RWPE2 (cell line): Measurements from ENCODE around the gene PRIM2.
A peak's percentile ranks its signal among the peaks of the same experiment; 100 is the strongest.
"Not testable (repeated sequence)": the region's sequence is repeated elsewhere in the genome, so short reads cannot be mapped to it uniquely, and the experiment has no call there.

ENCODE experiments used
- ATAC-seq: fragments of 200-7000 bp; cut with Tn5 transposase; 3 replicates; pipeline ENCODE4 v1.9.1; 2021; ENCODE audit warnings: low read depth
- DNase-seq: peaks from one replicate; pipeline ENCODE4 v3.0.0-alpha.2; 2020; ENCODE audit warnings: low spot score
- H3K27ac ChIP-seq: fragments of 450-650 bp; 2 replicates; pipeline ENCODE4 v1.5.1; 2017; ENCODE audit warnings: mild to moderate bottlenecking; ENCODE audit not compliant: poor library complexity, severe bottlenecking
- H3K27me3 ChIP-seq: fragments of 250-450 bp; sonication (Bioruptor Pico); 2 replicates; pipeline ENCODE4 v1.5.1; 2021; ENCODE audit warnings: mild to moderate bottlenecking, moderate library complexity; ENCODE audit not compliant: insufficient read depth, poor library complexity, severe bottlenecking
- H3K36me3 ChIP-seq: fragments of 250-450 bp; sonication (Bioruptor Pico); 2 replicates; pipeline ENCODE4 v1.5.1; 2020; ENCODE audit warnings: low read depth, mild to moderate bottlenecking, moderate library complexity
- H3K4me1 ChIP-seq: fragments of 250-450 bp; sonication (Bioruptor Pico); 2 replicates; pipeline ENCODE4 v1.5.1; 2021; ENCODE audit warnings: mild to moderate bottlenecking, moderate library complexity; ENCODE audit not compliant: insufficient read depth, poor library complexity, severe bottlenecking
- H3K4me3 ChIP-seq: fragments of 250-450 bp; sonication (Bioruptor Pico); 2 replicates; pipeline ENCODE4 v1.5.1; 2021; ENCODE audit warnings: mild to moderate bottlenecking, moderate library complexity; ENCODE audit not compliant: severe bottlenecking
- H3K9me3 ChIP-seq: fragments of 250-450 bp; sonication (Bioruptor Pico); 2 replicates; pipeline ENCODE4 v1.5.1; 2021; ENCODE audit warnings: mild to moderate bottlenecking, moderate library complexity; ENCODE audit not compliant: severe bottlenecking
- TF ChIP-seq, protein P1 (sequence below): fragments of 450-650 bp; IDR thresholded peaks from one replicate; pipeline ENCODE4 v1.5.1; 2017; ENCODE audit warnings: mild to moderate bottlenecking, moderate library complexity; ENCODE audit not compliant: poor library complexity, severe bottlenecking

PRIM2 gene

DNA sequence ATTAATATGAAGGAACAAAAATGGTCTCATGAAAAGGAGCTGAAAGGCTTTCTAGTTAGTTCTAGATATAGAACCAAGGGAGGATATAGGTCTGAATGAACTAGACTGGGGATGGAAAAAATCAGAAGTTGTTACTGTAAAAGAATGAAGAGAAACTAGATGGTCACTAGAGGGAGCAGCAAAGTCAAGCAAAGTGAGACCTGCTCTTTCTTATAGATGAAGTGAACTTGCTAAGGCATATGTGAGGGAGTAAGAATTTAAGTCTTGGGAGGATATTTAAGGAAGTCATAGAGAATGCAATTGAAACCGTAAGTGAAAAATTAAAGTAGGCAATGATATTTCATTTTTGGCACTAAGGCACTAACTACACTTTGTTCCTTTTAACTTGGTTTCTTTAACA is 218.6 kb downstream of the PRIM2 start:
- H3K36me3 ChIP-seq, DNase-seq, H3K4me3 ChIP-seq, H3K4me1 ChIP-seq, H3K27ac ChIP-seq, H3K27me3 ChIP-seq, H3K9me3 ChIP-seq: not testable (repeated sequence)
- 0 out of 3 replicates have a peak, but pooled peaks have one; percentile 45 for ATAC-seq
- TF ChIP-seq, protein P1, sequence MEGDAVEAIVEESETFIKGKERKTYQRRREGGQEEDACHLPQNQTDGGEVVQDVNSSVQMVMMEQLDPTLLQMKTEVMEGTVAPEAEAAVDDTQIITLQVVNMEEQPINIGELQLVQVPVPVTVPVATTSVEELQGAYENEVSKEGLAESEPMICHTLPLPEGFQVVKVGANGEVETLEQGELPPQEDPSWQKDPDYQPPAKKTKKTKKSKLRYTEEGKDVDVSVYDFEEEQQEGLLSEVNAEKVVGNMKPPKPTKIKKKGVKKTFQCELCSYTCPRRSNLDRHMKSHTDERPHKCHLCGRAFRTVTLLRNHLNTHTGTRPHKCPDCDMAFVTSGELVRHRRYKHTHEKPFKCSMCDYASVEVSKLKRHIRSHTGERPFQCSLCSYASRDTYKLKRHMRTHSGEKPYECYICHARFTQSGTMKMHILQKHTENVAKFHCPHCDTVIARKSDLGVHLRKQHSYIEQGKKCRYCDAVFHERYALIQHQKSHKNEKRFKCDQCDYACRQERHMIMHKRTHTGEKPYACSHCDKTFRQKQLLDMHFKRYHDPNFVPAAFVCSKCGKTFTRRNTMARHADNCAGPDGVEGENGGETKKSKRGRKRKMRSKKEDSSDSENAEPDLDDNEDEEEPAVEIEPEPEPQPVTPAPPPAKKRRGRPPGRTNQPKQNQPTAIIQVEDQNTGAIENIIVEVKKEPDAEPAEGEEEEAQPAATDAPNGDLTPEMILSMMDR: peak; percentile 47

DNA sequence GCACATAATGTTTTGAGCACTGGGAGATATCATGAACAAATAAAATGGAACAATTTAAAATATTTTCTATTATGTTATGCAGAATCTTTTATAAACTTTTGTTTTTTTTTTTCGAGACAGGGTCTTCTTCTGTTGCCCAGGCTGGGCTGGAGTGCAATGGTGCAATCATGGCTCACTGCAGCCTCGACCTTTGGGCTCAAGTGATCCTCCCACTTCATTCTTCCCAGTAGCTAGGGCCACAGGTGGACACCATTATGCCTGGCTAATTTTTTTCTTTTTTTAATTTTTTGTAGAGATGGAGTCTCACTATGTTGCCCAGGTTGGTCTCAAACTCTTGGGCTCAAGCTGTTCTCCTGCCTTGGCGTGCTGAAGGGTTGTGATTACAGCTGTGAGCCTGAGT is 220.5 kb downstream of the PRIM2 start:
- not testable (repeated sequence) for DNase-seq, H3K4me1 ChIP-seq, H3K27me3 ChIP-seq, H3K36me3 ChIP-seq, H3K4me3 ChIP-seq, H3K9me3 ChIP-seq, H3K27ac ChIP-seq, ATAC-seq

DNA sequence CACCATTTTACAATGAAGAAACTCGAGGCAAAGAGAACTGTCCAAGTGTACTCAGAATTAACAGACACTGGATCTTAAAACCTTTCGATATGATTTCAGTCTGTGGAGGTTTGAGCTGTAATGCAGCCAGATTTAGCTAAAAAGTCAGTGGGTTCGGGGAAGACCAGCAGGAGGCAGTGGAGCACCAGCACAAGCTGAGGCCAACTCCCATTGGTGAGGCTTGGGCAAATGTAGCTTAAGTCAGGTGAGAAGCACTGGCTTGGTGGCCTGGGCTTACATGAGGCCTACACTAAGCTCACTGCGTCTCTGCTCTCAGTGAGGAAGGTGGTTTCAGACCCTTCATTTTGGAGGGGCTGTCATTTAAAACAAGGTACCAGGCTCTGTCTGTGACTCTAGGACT is 234.5 kb downstream of the PRIM2 start:
- not testable (repeated sequence) for H3K27me3 ChIP-seq, DNase-seq, H3K27ac ChIP-seq, H3K4me1 ChIP-seq, H3K4me3 ChIP-seq, H3K36me3 ChIP-seq, H3K9me3 ChIP-seq, ATAC-seq

DNA sequence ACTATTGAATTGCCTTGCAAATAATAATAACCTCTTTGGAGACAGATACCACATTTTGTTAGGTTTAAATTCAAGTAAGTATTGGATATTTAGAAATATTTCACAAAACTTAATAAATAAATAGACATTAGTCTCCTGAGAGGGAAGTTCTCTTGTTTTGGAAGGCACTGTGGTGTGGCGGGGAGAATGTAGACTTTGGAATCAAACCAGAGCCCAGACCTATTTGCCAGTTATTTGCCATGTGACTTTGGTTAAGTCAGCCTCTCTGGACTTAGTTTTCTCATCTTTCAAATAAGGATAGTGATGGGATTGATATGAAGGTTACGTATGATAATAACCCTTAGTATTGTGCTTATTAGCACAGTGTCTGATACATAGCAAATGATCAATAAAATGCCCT is 240.4 kb downstream of the PRIM2 start:
- H3K27ac ChIP-seq, H3K4me1 ChIP-seq, H3K9me3 ChIP-seq, H3K4me3 ChIP-seq, DNase-seq, H3K27me3 ChIP-seq, ATAC-seq, H3K36me3 ChIP-seq: not testable (repeated sequence)

DNA sequence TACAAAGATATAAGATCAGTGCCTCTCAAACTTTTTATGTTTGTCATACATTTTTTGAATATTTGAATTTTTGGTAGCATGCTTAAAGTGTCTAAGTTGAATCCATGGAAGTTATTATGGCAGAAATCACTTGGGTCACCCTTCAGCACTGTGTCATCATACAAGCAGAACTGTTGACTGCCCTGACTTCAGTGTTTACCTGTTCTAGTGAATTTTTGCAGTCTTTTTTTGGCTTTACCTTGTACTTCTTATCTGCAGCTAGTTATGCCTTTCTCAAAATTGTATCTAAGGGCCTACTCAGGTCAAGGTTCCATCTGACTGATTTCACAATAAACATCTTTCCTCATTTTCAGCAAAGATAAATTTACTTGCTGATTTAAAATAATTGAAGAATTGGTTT is 241.7 kb downstream of the PRIM2 start:
- H3K36me3 ChIP-seq, H3K4me3 ChIP-seq, H3K9me3 ChIP-seq, ATAC-seq, H3K4me1 ChIP-seq, DNase-seq, H3K27ac ChIP-seq, H3K27me3 ChIP-seq: not testable (repeated sequence)

DNA sequence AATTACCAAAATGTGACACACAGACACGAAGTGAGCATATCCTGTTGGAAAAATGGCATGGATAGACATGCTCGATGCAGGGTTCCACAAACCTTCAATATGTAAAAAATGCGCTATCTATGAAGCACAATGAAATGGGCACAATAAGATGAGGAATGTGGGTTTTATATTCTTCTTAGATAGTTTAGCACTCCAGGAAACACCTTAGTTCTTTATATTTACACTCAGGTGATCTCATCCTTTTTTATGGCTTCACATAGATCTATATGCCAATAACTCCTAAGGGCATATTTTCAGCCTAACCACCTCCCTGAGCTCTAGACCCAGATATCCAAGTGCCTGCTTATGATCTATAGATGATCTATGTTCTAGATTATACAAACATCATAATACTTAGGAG is 244.8 kb downstream of the PRIM2 start:
- not testable (repeated sequence) for DNase-seq, H3K27me3 ChIP-seq, H3K27ac ChIP-seq, H3K4me3 ChIP-seq, H3K4me1 ChIP-seq, H3K9me3 ChIP-seq, H3K36me3 ChIP-seq, ATAC-seq

DNA sequence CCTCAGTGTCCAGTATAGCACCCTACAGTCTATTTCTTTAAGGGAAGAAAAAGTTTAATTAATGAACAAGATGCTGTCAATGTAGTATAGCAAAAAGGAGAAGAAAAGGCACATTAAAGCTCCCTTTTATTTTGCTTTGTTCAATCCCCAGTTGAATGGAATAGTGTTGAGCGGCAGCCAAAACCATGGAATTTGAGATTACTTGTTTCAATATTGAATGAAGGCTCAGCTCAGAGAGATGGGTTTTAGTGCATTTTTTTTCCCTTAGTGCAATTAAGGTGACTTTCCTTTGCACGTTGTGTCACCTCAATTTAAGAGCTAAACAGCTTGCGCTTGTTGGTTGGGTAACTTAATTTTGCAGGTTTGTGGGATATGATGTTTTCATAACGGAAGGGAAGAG is 254.7 kb downstream of the PRIM2 start:
- not testable (repeated sequence) for H3K36me3 ChIP-seq, H3K9me3 ChIP-seq, H3K4me3 ChIP-seq, H3K27ac ChIP-seq, DNase-seq, H3K4me1 ChIP-seq, H3K27me3 ChIP-seq, ATAC-seq

DNA sequence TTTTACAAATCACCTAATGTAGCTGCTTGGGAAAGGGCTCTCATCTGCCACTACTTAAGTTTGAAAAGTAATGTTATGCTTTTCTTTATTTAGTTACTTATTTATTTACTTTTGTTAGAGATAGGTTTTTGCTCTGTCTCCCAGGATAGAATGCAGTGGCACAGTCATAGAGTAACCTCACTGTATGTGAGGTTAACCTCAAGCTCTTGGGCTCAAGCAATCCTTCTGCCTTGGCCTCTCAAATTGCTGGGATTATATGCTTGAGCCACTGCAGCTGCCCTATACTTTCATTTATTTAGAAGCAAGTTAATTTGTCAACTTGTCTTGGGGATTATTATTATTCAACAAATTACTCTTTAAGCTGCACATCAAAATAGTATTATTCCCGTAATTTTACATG is 255.4 kb downstream of the PRIM2 start:
- not testable (repeated sequence) for H3K9me3 ChIP-seq, H3K27ac ChIP-seq, ATAC-seq, H3K27me3 ChIP-seq, H3K4me1 ChIP-seq, H3K36me3 ChIP-seq, H3K4me3 ChIP-seq, DNase-seq

DNA sequence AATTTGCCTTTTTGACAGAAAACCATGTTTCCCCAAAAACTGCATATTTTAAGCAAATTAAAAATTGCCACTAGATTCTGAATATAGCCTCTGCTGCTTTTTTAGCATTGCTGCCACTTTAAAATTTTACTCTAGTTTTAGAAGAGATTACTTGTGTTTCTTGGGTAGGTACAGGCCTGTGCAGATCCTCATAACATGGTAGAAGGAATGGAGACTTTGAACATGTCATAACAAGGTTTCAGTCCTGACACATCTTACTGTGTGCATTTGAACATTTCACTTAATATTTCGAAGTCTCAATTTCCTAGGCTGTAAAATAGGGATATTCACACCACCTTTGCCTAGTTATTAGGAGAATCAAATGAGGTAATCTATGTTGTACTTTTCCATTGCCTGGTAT is 259.6 kb downstream of the PRIM2 start:
- not testable (repeated sequence) for H3K27me3 ChIP-seq, H3K36me3 ChIP-seq, H3K27ac ChIP-seq, DNase-seq, H3K9me3 ChIP-seq, H3K4me3 ChIP-seq, H3K4me1 ChIP-seq
- ATAC-seq: 0 out of 3 replicates have a peak, but pooled peaks have one; percentile 41
